22Rv1 (cell line): ENCODE results near the gene XPNPEP1.

Experiments
- H3K27ac ChIP-seq: fragments of 450-650 bp; 2 replicates; pipeline ENCODE4 v1.5.1; 2017
- ZFX ChIP-seq: fragments of 450-650 bp; IDR thresholded peaks from 2 replicates; pipeline ENCODE4 v1.6.1; 2017; ENCODE audit warnings: antibody characterized with exemption, borderline replicate concordance
- TF ChIP-seq, protein P1 (sequence below): fragments of 450-650 bp; IDR thresholded peaks from 2 replicates; pipeline ENCODE4 v1.5.1; 2017; ENCODE audit warnings: mild to moderate bottlenecking

Gene XPNPEP1

DNA sequence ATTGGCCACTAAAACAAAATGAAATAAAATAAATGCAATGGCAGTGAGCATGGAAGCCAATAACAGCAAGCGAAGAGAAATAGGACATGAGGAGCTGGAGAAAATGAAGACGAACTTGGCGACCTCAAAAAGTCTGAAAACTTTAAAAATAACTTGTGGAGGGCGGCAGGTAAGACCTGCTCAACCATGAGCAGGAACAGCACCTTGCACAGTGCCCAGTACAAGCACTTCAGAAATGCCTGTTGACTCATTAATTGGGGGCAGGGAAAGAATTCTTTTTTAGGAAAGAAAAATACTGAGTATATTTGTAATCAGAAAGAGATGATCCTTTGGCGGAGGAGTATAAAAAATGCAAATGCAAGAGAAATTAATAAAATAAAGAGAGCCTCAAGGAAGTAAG lies 78.0 kb downstream of the XPNPEP1 start:
- TF ChIP-seq ZFX = no peak
- TF ChIP-seq, protein P1, sequence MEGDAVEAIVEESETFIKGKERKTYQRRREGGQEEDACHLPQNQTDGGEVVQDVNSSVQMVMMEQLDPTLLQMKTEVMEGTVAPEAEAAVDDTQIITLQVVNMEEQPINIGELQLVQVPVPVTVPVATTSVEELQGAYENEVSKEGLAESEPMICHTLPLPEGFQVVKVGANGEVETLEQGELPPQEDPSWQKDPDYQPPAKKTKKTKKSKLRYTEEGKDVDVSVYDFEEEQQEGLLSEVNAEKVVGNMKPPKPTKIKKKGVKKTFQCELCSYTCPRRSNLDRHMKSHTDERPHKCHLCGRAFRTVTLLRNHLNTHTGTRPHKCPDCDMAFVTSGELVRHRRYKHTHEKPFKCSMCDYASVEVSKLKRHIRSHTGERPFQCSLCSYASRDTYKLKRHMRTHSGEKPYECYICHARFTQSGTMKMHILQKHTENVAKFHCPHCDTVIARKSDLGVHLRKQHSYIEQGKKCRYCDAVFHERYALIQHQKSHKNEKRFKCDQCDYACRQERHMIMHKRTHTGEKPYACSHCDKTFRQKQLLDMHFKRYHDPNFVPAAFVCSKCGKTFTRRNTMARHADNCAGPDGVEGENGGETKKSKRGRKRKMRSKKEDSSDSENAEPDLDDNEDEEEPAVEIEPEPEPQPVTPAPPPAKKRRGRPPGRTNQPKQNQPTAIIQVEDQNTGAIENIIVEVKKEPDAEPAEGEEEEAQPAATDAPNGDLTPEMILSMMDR = no peak
- H3K27ac ChIP-seq = no peak overlapping the region

DNA sequence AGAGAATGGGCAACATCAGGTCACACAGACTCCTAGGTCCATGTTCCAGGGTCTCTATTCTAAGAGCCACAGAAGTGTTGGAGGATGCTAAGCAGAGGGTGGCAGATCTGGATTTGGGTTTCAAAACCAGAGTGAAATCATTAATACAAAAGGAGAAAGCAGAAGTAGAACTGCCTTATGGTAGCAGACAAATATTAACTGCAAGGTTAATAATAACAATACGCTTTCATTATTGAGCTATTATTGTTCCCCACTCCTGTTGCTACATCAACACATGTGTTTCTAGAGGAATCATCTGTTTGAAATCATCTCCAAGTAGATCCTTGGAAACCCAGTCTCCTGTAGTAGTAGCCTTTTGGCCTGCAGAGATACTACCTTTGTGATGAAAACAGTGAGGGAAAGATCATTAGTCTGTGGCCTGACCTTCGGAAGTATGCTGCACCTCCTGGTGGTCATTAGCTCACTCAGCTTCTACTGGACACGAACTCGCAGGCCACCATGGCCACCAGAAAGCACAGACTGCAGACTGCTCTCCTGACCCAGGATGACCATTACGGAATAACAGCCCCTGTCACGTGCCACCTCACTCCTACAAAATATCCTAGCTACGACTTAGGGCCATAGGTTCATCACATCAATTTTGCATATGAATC lies 84.6 kb downstream of the XPNPEP1 start:
- no peak overlapping the region for H3K27ac ChIP-seq
- TF ChIP-seq ZFX = no peak
- TF ChIP-seq, protein P1 = no peak

DNA sequence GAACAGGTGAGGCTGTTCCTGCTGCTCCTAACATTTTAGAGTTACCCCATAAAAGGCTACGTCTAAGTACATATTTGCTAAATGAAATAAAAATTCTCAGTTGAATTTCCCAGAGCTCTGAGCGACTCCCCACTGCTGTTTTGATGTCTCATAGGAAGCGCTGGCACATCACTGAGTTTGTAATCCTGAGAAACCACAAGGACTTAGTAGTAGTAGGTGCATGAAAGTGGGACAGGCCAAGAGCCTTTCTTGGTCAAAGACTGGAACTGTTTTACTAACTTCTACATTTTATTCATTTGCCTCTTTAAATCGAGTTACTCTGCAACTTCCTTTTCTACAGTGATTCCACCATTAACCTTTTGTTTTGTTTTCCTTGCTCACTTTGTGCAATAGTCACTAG lies 85.9 kb downstream of the XPNPEP1 start:
- TF ChIP-seq ZFX = no peak
- TF ChIP-seq, protein P1 = no peak
- no peak overlapping the region for H3K27ac ChIP-seq

DNA sequence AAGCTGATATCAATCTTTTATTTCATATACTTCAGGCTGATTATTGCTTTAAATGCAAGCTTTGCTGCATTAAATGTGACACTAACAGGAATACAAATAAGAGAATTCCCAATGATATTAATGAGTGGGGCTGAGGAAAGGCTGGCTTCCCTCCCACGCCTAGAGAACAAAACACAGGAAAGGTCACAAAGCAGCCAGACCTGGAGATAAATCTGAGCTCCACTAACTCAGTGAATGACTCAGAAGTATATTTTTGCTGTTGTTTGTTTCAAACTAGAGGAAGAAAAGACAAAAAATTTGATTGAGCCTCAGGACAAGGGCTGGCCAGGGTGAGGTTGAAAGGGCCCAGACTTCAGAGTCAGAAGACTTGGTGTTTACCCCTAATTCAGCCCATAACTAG lies 88.1 kb downstream of the XPNPEP1 start:
- H3K27ac ChIP-seq = no peak overlapping the region
- TF ChIP-seq, protein P1 = no peak
- no peak for TF ChIP-seq ZFX

DNA sequence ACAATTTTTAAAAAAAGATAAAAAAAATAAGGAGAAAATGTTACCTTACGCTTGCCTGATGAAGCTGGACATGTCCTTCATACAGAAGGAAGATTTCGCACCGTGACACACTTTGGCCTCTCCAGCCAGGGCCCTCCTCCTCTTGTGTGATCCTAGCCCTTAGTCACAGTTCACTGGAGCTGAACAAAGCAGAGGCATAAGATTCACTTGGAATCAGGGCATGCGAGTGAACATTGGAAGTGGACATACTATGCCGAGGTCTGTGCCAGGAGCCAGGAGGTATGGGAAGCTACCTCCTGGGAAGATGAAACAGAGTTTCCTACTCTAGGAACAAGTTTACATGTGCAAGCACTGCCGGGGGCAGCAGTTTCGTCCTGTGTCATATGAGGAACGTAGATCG lies 91.5 kb downstream of the XPNPEP1 start:
- H3K27ac ChIP-seq = no peak overlapping the region
- TF ChIP-seq, protein P1 = no peak
- TF ChIP-seq ZFX = no peak

DNA sequence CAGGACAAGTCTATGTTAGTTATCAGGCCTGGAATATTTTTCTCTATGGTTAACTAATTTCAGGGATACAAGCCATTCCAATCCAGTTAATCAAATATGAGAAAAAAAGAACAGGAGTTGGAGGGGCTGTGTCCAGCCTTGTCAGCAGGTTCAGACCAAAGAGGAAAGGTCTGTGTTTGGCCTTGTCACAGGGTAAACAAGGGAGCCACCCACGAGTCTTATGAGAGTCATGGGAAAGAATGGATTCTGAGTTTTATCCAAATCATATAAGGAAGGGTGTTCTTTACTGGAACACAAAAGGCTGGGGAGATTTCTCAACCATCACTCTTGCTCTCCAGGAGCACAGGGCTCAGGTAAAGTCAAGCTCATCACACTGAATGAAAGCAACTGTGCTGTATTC lies 99.1 kb downstream of the XPNPEP1 start:
- H3K27ac ChIP-seq = no peak overlapping the region
- TF ChIP-seq, protein P1 = no peak
- no peak for TF ChIP-seq ZFX

DNA sequence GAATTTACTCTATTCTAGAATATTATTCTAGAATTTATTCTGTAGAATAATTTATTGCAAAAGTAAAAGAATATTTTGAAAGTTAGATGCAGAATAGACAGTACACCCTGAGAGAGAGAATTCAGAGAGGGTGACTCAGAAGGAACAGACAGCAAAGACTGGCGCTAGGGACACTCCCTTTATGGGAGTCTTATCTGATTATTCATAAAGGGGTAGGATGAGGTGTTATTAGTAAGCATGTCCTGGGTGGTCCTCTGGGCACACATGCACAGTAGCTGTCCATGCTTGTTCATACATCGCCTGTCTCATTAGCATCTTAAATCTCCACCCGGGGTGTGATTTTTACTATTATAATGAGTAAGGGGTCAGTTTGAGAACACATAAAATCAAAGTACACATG lies 100.1 kb downstream of the XPNPEP1 start:
- TF ChIP-seq, protein P1 = no peak
- TF ChIP-seq ZFX = no peak
- H3K27ac ChIP-seq = no peak overlapping the region
